Esophagus squamous epithelium (tissue), 4 donors: ENCODE data around the gene SLC16A9.
"Not testable (repeated sequence)": the region's sequence is repeated elsewhere in the genome, so short reads cannot be mapped to it uniquely, and the experiment has no call there.

Experiments used
- CTCF ChIP-seq, 6 experiments: fragments of 450-650 bp in 4 of 6; fragments of 200-600 bp in 2 of 6; sonication (generic) in 2 of 6; IDR thresholded peaks; one replicate each; pipeline ENCODE4 v1.5.1; 2016 to 2019; ENCODE audit warnings: antibody characterized with exemption in 6 of 6, mild to moderate bottlenecking in 4 of 6, moderate library complexity in 4 of 6
- POLR2A ChIP-seq, 4 donors: fragments of 450-650 bp; IDR thresholded peaks; one replicate each; pipeline ENCODE4 v1.6.1; 2017; ENCODE audit warnings: antibody characterized with exemption in 4 of 4, mild to moderate bottlenecking in 4 of 4, moderate library complexity in 3 of 4

GRCh38 chr10:59729167-59729566 lies 19.5 kb upstream of the SLC16A9 start:
- TF ChIP-seq CTCF, POLR2A (IDR thresholded peaks at IDR 0.05): not testable (repeated sequence)
